ENCODE results near the gene JPH4. TPM values are rescaled to one million over a fixed set of nuclear protein-coding genes. Genes with fewer than 3 reads are reported as not detected.
"Not testable (repeated sequence)": the region's sequence is repeated elsewhere in the genome, so short reads cannot be mapped to it uniquely, and the experiment has no call there.

JPH4 gene
- total RNA-seq, 1 experiment from 2014 or later: 0.10 TPM

GRCh38 chr14:23609001-23609400, 30.4 kb upstream of the JPH4 start:
- no peak for DNase-seq (ENCODE audit: low read depth)

- no peak for DNase-seq (ENCODE audit: low read depth)
These were observed 29.9 kb upstream of the JPH4 start for GRCh38 chr14:23608454-23608853.

GRCh38 chr14:23605931-23606585, 27.5 kb upstream of the JPH4 start:
- DNase-seq (ENCODE audit: low read depth): peak; percentile 60

- DNase-seq (ENCODE audit: low read depth): no peak
These were observed 26.1 kb upstream of the JPH4 start for GRCh38 chr14:23604675-23605170.

GRCh38 chr14:23604148-23604547, 25.6 kb upstream of the JPH4 start:
- no peak for DNase-seq (ENCODE audit: low read depth)

GRCh38 chr14:23603103-23603502, 24.5 kb upstream of the JPH4 start:
- DNase-seq (ENCODE audit: low read depth): no peak

GRCh38 chr14:23602181-23603095, 23.8 kb upstream of the JPH4 start:
- DNase-seq (ENCODE audit: low read depth): peak; percentile 46

- DNase-seq (ENCODE audit: low read depth): peak; percentile 71
These were observed 23.2 kb upstream of the JPH4 start for GRCh38 chr14:23601845-23602180.

- no peak for DNase-seq (ENCODE audit: low read depth)
These were observed 22.8 kb upstream of the JPH4 start for GRCh38 chr14:23601424-23601823.

GRCh38 chr14:23600806-23601205, 22.2 kb upstream of the JPH4 start:
- no peak for DNase-seq (ENCODE audit: low read depth)

- DNase-seq (ENCODE audit: low read depth): no peak
These were observed 21.7 kb upstream of the JPH4 start for GRCh38 chr14:23600322-23600707.

- not testable (repeated sequence) for DNase-seq (ENCODE audit: low read depth)
These were observed 15.6 kb upstream of the JPH4 start for GRCh38 chr14:23594191-23594590.

- no peak for DNase-seq (ENCODE audit: low read depth)
These were observed 11.6 kb upstream of the JPH4 start for GRCh38 chr14:23590198-23590597.

- no peak for DNase-seq (ENCODE audit: low read depth)
These were observed 11.0 kb upstream of the JPH4 start for GRCh38 chr14:23589606-23590005.

GRCh38 chr14:23588884-23589598, 10.5 kb upstream of the JPH4 start:
- DNase-seq (ENCODE audit: low read depth): peak; percentile 81

GRCh38 chr14:23584527-23585203, 6.1 kb upstream of the JPH4 start:
- not testable (repeated sequence) for DNase-seq (ENCODE audit: low read depth)

- DNase-seq (ENCODE audit: low read depth): not testable (repeated sequence)
These were observed 5.4 kb upstream of the JPH4 start for GRCh38 chr14:23583761-23584526.

GRCh38 chr14:23582906-23583760, 4.5 kb upstream of the JPH4 start:
- no peak for DNase-seq (ENCODE audit: low read depth)

GRCh38 chr14:23580948-23581281, 2.3 kb upstream of the JPH4 start:
- DNase-seq (ENCODE audit: low read depth): no peak
